Mesodermal cell (in vitro differentiated cells): ENCODE results near the gene TOR4A.
A peak's percentile ranks its signal among the peaks of the same experiment; 100 is the strongest.

Experiments
- H3K27ac ChIP-seq: 2 replicates; pipeline ENCODE4 v1.7.0; 2013; ENCODE audit warnings: mild to moderate bottlenecking, low read depth, low read length, moderate library complexity; ENCODE audit not compliant: severe bottlenecking
- H3K36me3 ChIP-seq: 2 replicates; pipeline ENCODE4 v1.7.1; 2013; ENCODE audit warnings: mild to moderate bottlenecking, low read length, moderate library complexity; ENCODE audit not compliant: control insufficient read depth, insufficient read depth
- H3K4me1 ChIP-seq: one replicate; pipeline ENCODE4 v1.7.1; 2013; ENCODE audit warnings: mild to moderate bottlenecking, low read length; ENCODE audit not compliant: insufficient read depth, control insufficient read depth, poor library complexity, severe bottlenecking
- H3K4me3 ChIP-seq: 2 replicates; pipeline ENCODE4 v1.7.0; 2013; ENCODE audit warnings: low read length, control low read depth, mild to moderate bottlenecking; ENCODE audit not compliant: insufficient read depth, poor library complexity, severe bottlenecking; ENCODE audit errors: extremely low read depth
- H3K9me3 ChIP-seq: 2 replicates; pipeline ENCODE4 v1.7.1; 2013; ENCODE audit warnings: mild to moderate bottlenecking, low read length, moderate library complexity; ENCODE audit not compliant: control insufficient read depth
- WGBS, 2 experiments: methylation state at CpG; one replicate each; pipeline ENCODE4 v1.1.5; 2013; ENCODE audit warnings: missing lambda C conversion rate in 2 of 2; ENCODE audit not compliant: insufficient coverage in 2 of 2; 5-methylcytosine and 5-hydroxymethylcytosine counted together

The TOR4A gene

DNA sequence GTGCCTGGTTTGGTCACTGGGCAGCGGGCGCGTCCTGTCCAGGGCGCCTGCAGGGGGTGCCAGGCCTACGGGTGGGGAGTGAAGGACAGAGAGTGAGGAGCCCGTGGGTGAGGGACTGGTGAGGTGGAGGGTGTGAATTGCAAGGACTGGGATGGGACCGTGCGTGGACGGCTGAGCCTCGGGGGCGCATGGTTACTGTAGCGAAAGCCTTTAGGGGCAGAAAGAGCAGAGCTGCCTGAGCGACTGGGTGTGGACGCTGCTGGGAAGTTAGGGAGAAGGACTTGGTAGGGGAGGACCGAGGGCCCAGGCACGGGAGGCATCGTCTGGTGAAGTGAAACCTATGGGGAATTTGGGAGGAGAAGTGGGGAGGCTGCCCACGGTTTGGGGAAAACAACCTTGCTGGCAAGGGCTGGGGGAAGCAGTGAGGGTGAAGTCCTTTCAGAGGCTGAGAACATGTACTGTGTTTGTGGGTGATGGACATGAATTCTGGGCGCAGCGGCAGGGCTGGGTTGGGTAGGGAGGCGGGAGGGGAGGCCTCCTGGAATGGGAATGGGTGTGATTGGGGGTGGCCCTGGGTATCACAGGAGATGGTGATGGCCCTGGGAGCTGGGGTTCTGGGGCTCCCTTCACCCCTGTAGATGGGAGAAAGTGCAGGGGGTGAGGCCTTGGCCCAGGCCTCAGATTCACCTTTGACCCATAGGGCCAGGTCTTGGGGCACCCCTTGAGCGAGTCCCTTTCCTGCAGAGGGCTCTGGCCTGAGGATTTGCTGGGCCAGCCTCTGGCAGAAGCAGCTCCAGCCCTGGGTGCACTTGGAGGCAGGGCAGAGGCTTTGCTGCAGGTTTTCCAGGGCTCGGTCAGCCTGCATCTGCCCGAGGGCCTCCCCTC is 1.7 kb upstream of the TOR4A start:
- Histone ChIP-seq H3K9me3 (no peaks in the 10 kb centered on the region), H3K4me3 (no peak overlapping the region)
- 92 to 93% methylated on average over 19 to 21 of the region's 24 CpGs for WGBS, 2 experiments

GRCh38 chr9:137276473-137277328 is 825 bp upstream of the TOR4A start:
- peaks cover 23% of the 10 kb centered on the region for H3K4me1 ChIP-seq
- 46 to 60% methylated on average over 20 to 25 of the region's 30 CpGs for WGBS, 2 experiments

More for the DNA sequence above, 1.7 kb upstream of the TOR4A start:
- peak overlapping the region; percentile 91 for H3K27ac ChIP-seq
- peaks cover 23% of the 10 kb centered on the region for H3K4me1 ChIP-seq
- H3K36me3 ChIP-seq = peaks cover 42% of the 10 kb centered on the region

DNA sequence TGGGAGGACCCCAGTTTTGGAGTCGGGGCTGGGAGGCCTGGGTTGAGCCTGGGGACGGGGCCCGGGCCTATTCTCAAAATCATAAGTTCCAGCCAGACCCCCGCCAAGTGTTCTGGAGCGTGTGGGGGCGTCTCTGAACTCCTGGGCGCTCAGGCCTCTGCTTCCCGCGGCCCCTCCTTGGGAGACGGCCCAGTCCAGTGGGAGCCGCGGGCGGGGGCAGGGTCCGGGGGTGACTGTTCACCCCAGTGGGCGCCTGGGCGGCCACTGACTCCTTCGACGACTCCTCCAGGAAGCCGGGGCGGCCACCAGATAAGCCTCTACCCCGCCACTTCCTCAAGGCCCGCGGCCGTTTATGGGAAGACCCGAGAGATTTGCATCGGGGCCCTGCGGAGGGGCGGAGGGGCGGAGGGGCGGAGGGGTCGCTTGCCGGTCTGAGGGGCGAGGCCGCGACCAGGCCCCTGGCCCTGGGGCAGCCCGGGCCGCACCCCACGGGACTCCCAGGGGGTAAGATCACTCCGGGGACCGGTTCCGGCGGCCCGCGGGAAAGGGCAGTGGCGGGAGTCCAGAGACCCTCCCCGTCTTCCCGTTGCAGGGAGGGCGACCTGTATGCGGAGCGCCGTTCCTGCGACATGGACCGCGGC is 655 bp downstream of the TOR4A start:
- peak overlapping the region; percentile 91 for H3K27ac ChIP-seq
- 25 to 35% methylated on average over 39 to 44 of the region's 54 CpGs for WGBS, 2 experiments

More at GRCh38 chr9:137276473-137277328, 825 bp upstream of the TOR4A start:
- Histone ChIP-seq H3K4me3 (peak overlapping the region; percentile 64), H3K36me3 (peaks cover 36% of the 10 kb centered on the region), H3K27ac (peak overlapping the region; percentile 91), H3K9me3 (no peaks in the 10 kb centered on the region)

DNA sequence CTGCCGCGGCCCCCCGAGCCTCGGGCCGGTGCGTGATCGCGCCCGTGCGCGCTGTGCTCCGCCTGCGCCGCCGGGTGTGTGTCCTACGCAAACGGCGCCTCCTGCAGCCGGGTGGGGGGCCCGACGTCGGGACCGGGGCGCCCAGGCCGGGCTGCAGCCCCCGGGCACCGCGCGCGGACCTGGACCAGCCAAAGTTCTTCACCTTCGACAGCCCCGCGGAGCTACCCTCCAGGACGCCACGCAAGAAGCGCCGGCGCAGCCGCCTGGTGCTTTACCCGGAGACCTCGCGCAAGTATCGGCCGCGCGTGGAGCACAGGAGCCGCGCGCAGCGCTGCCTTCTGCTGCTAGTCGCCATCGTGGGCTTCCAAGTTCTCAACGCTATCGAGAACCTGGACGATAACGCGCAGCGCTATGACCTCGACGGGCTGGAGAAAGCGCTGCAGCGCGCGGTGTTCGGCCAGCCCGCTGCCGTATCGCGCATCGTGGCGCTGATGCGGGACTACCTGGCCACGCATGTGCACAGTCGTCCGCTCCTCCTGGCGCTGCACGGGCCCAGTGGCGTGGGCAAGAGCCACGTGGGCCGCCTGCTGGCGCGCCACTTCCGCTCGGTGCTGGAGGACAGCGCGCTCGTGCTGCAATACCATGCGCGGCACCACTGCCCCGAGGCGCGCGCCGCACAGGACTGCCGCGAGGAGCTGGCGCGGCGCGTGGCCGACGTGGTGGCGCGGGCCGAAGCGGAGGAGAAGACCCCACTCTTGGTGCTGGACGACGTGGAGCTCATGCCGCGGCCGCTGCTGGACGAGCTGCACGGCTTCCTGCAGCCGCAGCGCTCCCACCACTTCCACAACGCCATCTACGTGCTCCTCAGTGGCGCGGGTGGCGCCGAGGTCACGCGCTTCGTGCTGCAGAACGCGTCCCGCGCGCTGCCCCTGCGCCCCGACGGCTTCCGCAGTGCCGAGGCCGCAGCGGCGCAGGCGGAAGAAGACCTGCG is 1.5 kb downstream of the TOR4A start:
- Histone ChIP-seq H3K4me1 (peaks cover 23% of the 10 kb centered on the region), H3K36me3 (peaks cover 40% of the 10 kb centered on the region), H3K9me3 (no peaks in the 10 kb centered on the region), H3K27ac (no peak overlapping the region), H3K4me3 (peak overlapping the region; percentile 64)
- 88 to 91% methylated on average over 115 to 139 of the region's 139 CpGs for WGBS, 2 experiments

More for the DNA sequence above, 655 bp downstream of the TOR4A start:
- peaks cover 23% of the 10 kb centered on the region for H3K4me1 ChIP-seq
- peak overlapping the region; percentile 64 for H3K4me3 ChIP-seq
- H3K36me3 ChIP-seq = peaks cover 39% of the 10 kb centered on the region
- no peaks in the 10 kb centered on the region for H3K9me3 ChIP-seq

GRCh38 chr9:137279741-137280473 is 2.4 kb downstream of the TOR4A start:
- WGBS, 2 experiments = 98% methylated on average over 36 to 37 of the region's 41 CpGs

DNA sequence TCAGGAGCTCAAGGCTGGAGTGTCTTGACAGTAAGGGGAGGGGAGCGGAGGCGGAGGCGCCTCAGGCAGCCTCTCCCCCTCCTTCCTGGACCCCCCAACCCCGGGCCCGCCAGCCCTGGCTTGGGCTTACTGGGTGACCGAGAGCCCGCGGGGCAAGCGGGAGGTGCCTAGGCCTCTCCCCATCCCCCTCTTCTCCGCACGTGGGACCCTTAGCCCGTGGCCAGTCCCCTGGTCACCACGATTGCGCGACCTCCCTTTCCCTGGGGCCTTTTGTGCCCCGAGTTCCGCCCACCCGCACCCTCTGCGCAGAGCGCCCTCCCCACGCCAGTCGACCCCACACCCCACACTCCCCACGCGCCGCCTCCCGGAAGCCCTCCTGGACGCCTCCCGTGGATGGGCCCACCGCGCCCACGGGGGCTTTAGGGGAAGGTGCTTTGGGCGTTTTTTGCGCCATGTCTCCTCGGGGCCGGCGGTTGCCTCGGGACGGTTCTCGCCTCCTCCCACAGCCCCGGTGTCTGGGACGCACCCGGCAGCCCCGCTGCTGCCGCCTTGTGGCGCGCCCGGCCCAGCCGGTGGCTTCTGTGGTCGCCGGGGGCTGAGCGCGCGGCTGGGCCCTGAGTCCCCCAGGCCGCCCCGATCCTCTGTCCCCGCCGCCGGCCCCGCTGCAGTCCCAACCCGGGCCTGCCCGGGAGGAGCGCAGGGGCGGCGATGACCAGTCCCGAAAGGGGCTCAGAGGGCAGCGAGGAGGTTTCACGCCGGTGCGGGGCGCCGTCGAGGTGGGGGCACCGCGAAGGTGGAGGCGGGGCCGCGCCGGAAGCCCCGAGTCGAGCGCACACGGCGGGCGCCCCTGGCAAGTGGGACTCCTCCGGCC is 3.2 kb downstream of the TOR4A start:
- WGBS, 2 experiments = 71 to 89% methylated on average over 57 to 80 of the region's 85 CpGs
- Histone ChIP-seq H3K27ac (no peak overlapping the region), H3K4me1 (peaks cover 19% of the 10 kb centered on the region), H3K4me3 (no peak overlapping the region), H3K36me3 (peaks cover 40% of the 10 kb centered on the region), H3K9me3 (no peaks in the 10 kb centered on the region)

More at GRCh38 chr9:137279741-137280473, 2.4 kb downstream of the TOR4A start:
- Histone ChIP-seq H3K9me3 (no peaks in the 10 kb centered on the region), H3K4me3 (no peak overlapping the region), H3K36me3 (peaks cover 40% of the 10 kb centered on the region), H3K4me1 (peaks cover 23% of the 10 kb centered on the region), H3K27ac (no peak overlapping the region)

DNA sequence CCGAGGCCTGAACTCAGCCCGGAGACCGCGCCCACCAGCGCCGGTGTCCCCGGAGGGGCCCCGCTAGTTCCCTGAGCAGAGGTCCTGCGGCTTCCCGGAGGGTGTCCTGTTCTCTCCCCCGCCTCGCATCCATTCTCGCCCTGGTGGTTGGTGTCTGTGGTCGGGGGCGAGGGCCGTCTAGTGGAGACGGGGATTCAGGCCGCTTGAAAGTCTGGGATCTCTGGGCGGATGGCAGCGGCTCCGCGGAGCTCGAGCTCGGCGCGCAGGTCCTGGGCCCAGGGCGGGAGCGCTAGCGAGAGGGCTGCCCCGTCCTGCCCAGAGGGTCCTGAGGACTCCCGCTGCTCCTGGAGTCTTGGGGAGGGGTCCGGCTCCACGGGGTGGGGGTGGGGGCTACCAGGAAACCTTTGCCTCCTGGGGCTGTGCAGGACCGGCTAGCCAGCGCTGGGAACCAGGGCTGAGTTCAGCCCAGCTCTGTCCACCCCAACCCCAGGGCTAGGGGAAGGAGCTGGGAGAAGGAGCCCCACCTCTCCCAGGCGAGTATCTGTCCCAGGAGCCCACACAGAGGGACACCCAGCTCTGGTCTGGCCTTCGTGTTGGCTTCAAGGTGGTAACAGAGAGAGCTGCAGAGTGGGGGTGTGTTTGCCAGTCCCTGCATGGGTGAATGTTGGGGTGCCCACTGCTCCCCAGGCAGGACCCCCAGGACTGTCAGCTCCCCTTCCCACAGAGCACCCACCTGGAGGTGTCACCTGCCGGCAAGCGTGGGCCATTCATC is 4.0 kb downstream of the TOR4A start:
- Histone ChIP-seq H3K4me1 (peaks cover 11% of the 10 kb centered on the region), H3K36me3 (peaks cover 40% of the 10 kb centered on the region), H3K9me3 (no peaks in the 10 kb centered on the region), H3K4me3 (no peak overlapping the region), H3K27ac (no peak overlapping the region)
- WGBS, 2 experiments = 93% methylated on average over 33 to 35 of the region's 39 CpGs

DNA sequence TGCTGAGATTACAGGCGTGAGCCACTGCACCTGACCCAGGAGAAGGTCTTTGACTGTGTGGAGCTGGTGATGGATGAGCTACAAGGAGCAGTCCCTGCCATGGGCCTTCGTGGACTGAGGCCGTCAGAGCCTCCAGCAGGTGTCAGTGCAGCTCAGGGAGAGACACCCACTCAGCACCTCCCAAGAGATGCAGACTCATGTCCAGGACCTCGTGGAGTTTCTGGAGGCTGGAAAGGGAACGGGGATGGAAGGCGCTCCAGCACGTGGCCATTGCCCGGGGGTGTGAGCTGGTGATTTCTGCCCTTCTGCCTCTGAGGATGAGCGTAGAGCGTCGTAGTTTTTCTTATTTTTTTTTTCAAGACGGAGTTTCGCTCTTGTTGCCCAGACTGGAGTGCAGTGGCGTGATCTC is 9.5 kb downstream of the TOR4A start:
- Histone ChIP-seq H3K27ac (no peak overlapping the region), H3K4me3 (no peak overlapping the region), H3K4me1 (no peaks in the 10 kb centered on the region), H3K36me3 (peaks cover 19% of the 10 kb centered on the region), H3K9me3 (no peaks in the 10 kb centered on the region)
- WGBS, 2 experiments = 66 to 70% methylated on average over 12 to 14 of the region's 14 CpGs
